ENCODE data around the gene MYO18B. TPM values are rescaled to one million over a fixed set of nuclear protein-coding genes. Genes with fewer than 3 reads are reported as not detected.

MYO18B gene
- total RNA-seq, 2 experiments from 2014 or later = 1.6 to 1.8 TPM

- intact Hi-C loops (cut with micrococcal nuclease) = no loop called here
- TF ChIP-seq CTCF (IDR thresholded peaks at IDR 0.05) = no peak
- POLR2A ChIA-PET = no interaction called here
- no peak for ATAC-seq
- DNase-seq = no peak
- Mint-ChIP-seq H3K4me3 (no peak overlapping the region), H3K36me3 (ENCODE audit: low read depth) (no peaks in the 10 kb centered on the region), H3K27me3 (peaks cover 6% of the 10 kb centered on the region), H3K9me3 (no peaks in the 10 kb centered on the region), H3K4me1 (ENCODE audit: low read depth) (no peaks in the 10 kb centered on the region), H3K27ac (no peak overlapping the region)
- CTCF ChIA-PET = no interaction called here
Observed at GRCh38 chr22:26047920-26048319, 305.9 kb downstream of the MYO18B start.

GRCh38 chr22:26050079-26050478 lies 308.1 kb downstream of the MYO18B start:
- Mint-ChIP-seq H3K36me3 (ENCODE audit: low read depth) (no peaks in the 10 kb centered on the region), H3K27ac (no peak overlapping the region), H3K4me1 (ENCODE audit: low read depth) (no peaks in the 10 kb centered on the region), H3K4me3 (no peak overlapping the region), H3K27me3 (peaks cover 6% of the 10 kb centered on the region), H3K9me3 (no peaks in the 10 kb centered on the region)
- TF ChIP-seq CTCF (IDR thresholded peaks at IDR 0.05) = no peak
- CTCF ChIA-PET = no interaction called here
- POLR2A ChIA-PET = interaction anchor here (1.0 kb wide), 1 partner anchor 20 kb away, joined by 3 read pairs; no protein-coding TSS in a partner anchor
- DNase-seq (no peak), ATAC-seq (no peak)
- intact Hi-C loops (cut with micrococcal nuclease) = no loop called here

GRCh38 chr22:26053737-26054316 lies 311.8 kb downstream of the MYO18B start:
- H3K27me3 Mint-ChIP-seq = peaks cover 3% of the 10 kb centered on the region
- DNase-seq = no peak
- TF ChIP-seq CTCF (IDR thresholded peaks at IDR 0.05) = no peak
- no peak overlapping the region for H3K27ac Mint-ChIP-seq
- ATAC-seq = no peak
- H3K4me1 Mint-ChIP-seq (ENCODE audit: low read depth) = no peaks in the 10 kb centered on the region
- H3K4me3 Mint-ChIP-seq = no peak overlapping the region
- intact Hi-C loops (cut with micrococcal nuclease) = no loop called here
- ChIA-PET POLR2A (no interaction called here), CTCF (no interaction called here)
- no peaks in the 10 kb centered on the region for H3K9me3 Mint-ChIP-seq
- no peaks in the 10 kb centered on the region for H3K36me3 Mint-ChIP-seq (ENCODE audit: low read depth)

- H3K27me3 Mint-ChIP-seq = peaks cover 3% of the 10 kb centered on the region
- POLR2A ChIA-PET = no interaction called here
- CTCF ChIA-PET = no interaction called here
- intact Hi-C loops (cut with micrococcal nuclease) = no loop called here
- no peaks in the 10 kb centered on the region for H3K36me3 Mint-ChIP-seq (ENCODE audit: low read depth)
- no peak overlapping the region for H3K27ac Mint-ChIP-seq
- DNase-seq (no peak), ATAC-seq (no peak)
- no peak for TF ChIP-seq CTCF (IDR thresholded peaks at IDR 0.05)
- no peaks in the 10 kb centered on the region for H3K9me3 Mint-ChIP-seq
- no peaks in the 10 kb centered on the region for H3K4me1 Mint-ChIP-seq (ENCODE audit: low read depth)
- H3K4me3 Mint-ChIP-seq = no peak overlapping the region
Observed at GRCh38 chr22:26054841-26055605, 313.0 kb downstream of the MYO18B start.

GRCh38 chr22:26055693-26056092 lies 313.7 kb downstream of the MYO18B start:
- no peak for ATAC-seq
- intact Hi-C loops (cut with micrococcal nuclease) = no loop called here
- POLR2A ChIA-PET = no interaction called here

More at GRCh38 chr22:26055693-26056092, 313.7 kb downstream of the MYO18B start:
- no peak for TF ChIP-seq CTCF (IDR thresholded peaks at IDR 0.05)
- Mint-ChIP-seq H3K4me3 (no peak overlapping the region), H3K36me3 (ENCODE audit: low read depth) (no peaks in the 10 kb centered on the region), H3K27me3 (peaks cover 3% of the 10 kb centered on the region), H3K9me3 (no peaks in the 10 kb centered on the region), H3K27ac (no peak overlapping the region), H3K4me1 (ENCODE audit: low read depth) (no peaks in the 10 kb centered on the region)
- no peak for DNase-seq
- CTCF ChIA-PET = no interaction called here
